Progenitor cell of endocrine pancreas (in vitro differentiated cells): Measurements from ENCODE around the gene ACOX3. TPM values are rescaled to one million over a fixed set of nuclear protein-coding genes. Genes with fewer than 3 reads are reported as not detected.
A peak's percentile ranks its signal among the peaks of the same experiment; 100 is the strongest.
"Not testable (repeated sequence)": the region's sequence is repeated elsewhere in the genome, so short reads cannot be mapped to it uniquely, and the experiment has no call there.

Experiments
- DNase-seq: peaks from one replicate; pipeline ENCODE4 v3.0.0; 2021; ENCODE audit warnings: low spot score; ENCODE audit not compliant: unreplicated experiment
- H3K27ac Mint-ChIP-seq: 2 replicates; pipeline ENCODE4 v1.8.0; 2021; ENCODE audit warnings: mild to moderate bottlenecking, moderate library complexity, mixed read lengths
- H3K27me3 Mint-ChIP-seq: 2 replicates; pipeline ENCODE4 v1.8.0; 2021; ENCODE audit warnings: mixed read lengths
- H3K36me3 Mint-ChIP-seq: 2 replicates; pipeline ENCODE4 v1.8.0; 2022; ENCODE audit warnings: mixed read lengths; ENCODE audit not compliant: insufficient read depth
- H3K4me1 Mint-ChIP-seq: 2 replicates; pipeline ENCODE4 v1.8.0; 2021; ENCODE audit warnings: low read depth, mixed read lengths
- H3K4me3 Mint-ChIP-seq: 2 replicates; pipeline ENCODE4 v1.8.0; 2021; ENCODE audit warnings: low read depth, mild to moderate bottlenecking, moderate library complexity, mixed read lengths
- H3K9me3 Mint-ChIP-seq: 2 replicates; pipeline ENCODE4 v1.8.0; 2021; ENCODE audit warnings: low read depth, mixed read lengths
- total RNA-seq: library from RNA; stranded (reverse); gene quantifications from 2 replicates; pipeline ENCODE4 v1.2.1, GENCODE V29; 2021
- TF ChIP-seq, protein P1 (sequence below): fragments of 200-600 bp; sonication (generic); IDR thresholded peaks from one replicate; pipeline ENCODE4 v1.5.0; 2021; ENCODE audit warnings: antibody characterized with exemption, mild to moderate bottlenecking; ENCODE audit not compliant: unreplicated experiment

The ACOX3 gene
- total RNA-seq, 1 donor from 2014 or later: 22.6 TPM

DNA sequence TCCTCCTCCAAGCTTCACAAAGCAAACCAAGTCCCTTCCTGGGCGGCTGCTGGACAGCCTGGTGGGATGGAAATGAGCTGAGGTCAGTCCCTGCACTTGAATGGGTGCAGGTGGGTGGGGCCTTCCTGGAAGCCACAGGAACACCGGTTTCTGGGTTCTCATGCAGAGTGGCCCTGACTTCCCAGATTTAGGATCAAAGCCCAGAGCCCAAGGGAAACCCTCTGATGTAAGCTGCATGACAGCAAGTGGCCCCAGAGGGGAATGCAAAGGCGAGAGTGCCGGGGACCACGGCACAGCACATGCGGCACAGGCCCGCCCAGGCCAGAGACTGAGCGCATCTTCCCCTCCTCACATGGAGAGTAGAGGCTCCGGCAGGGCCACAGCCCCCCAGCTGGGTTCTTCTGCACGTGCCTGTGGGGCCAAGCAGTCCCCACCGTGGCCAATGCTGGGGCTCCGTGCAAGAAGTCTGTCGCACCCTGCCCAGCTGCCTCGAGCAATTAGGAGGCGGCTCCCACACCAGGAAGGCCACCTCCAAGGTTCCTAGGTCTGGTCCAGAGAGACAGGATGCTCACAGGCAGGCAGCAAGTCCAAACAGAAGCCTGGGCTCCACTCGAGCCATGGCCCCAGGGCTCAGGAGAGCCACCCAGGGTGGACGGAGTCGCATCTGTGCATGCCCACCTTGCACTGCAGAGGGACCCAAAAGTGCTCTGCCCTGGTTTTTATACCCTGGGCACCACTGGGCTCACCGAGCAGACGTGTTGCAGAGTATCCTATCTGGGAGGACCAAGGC, 88.0 kb downstream of the ACOX3 start:
- Mint-ChIP-seq H3K9me3 (no peaks in the 10 kb centered on the region), H3K4me3 (no peak overlapping the region), H3K27ac (peak overlapping the region; percentile 38), H3K4me1 (peaks cover 12% of the 10 kb centered on the region), H3K36me3 (no peaks in the 10 kb centered on the region), H3K27me3 (peaks cover 5% of the 10 kb centered on the region)
- DNase-seq: no peak
- TF ChIP-seq, protein P1, sequence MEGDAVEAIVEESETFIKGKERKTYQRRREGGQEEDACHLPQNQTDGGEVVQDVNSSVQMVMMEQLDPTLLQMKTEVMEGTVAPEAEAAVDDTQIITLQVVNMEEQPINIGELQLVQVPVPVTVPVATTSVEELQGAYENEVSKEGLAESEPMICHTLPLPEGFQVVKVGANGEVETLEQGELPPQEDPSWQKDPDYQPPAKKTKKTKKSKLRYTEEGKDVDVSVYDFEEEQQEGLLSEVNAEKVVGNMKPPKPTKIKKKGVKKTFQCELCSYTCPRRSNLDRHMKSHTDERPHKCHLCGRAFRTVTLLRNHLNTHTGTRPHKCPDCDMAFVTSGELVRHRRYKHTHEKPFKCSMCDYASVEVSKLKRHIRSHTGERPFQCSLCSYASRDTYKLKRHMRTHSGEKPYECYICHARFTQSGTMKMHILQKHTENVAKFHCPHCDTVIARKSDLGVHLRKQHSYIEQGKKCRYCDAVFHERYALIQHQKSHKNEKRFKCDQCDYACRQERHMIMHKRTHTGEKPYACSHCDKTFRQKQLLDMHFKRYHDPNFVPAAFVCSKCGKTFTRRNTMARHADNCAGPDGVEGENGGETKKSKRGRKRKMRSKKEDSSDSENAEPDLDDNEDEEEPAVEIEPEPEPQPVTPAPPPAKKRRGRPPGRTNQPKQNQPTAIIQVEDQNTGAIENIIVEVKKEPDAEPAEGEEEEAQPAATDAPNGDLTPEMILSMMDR: no peak

DNA sequence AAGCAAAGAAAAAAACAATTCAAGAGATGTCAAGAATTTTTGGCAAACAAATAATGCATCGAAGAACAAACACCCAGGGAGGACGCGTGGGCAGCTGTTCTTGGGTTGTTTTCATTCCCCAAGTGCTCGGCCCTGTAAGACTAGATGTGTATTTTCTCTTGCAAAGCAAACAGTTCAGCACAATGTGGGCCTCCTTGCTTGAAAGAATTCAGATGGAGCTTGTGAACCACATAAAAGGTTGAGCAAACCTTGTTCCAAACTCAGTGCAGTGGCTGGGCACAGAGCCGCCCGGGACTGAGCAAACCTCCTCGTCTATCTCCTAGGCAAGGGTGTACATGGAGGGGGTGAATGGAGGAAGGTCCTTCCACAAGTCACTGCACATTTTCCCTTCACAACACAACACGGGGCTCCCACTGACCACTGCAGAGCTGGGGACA, 88.6 kb downstream of the ACOX3 start:
- no peaks in the 10 kb centered on the region for H3K9me3 Mint-ChIP-seq
- H3K27me3 Mint-ChIP-seq: peaks cover 5% of the 10 kb centered on the region
- TF ChIP-seq, protein P1: no peak

DNA sequence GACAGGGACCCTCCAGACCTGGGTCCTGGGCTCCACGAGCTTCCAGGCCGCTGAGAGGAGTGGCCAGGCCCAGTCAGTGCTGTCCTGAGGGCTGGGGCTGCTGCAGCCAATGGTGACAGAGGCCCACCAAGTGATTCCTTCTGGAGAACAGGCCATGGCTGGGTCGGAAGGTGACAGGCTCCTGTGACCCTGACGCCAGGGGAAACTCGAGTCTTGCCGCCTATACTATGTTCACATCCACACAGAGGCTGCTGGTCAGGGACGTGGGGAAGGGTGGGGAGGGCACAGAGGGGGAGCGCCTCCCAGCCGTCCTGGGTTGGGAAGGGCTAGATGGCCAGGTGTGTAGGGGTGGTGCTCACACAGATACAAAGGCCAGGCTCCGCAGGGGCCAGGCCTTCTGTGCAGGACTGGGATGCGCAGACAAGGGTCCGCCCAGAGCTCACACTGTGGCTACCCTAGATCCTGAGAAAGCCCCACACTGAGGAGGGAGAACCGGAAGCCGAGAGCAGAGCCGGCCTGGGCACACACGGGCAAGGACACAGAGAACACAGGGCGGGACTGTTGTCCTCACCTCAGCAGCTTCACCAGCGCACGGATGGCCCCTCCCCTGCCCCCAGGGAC, 89.6 kb downstream of the ACOX3 start:
- no peaks in the 10 kb centered on the region for H3K36me3 Mint-ChIP-seq
- TF ChIP-seq, protein P1: no peak
- H3K27me3 Mint-ChIP-seq: peaks cover 5% of the 10 kb centered on the region
- H3K4me3 Mint-ChIP-seq: no peak overlapping the region
- H3K4me1 Mint-ChIP-seq: peaks cover 11% of the 10 kb centered on the region
- H3K9me3 Mint-ChIP-seq: no peaks in the 10 kb centered on the region
- H3K27ac Mint-ChIP-seq: peak overlapping the region; percentile 77
- DNase-seq: no peak

More for the DNA sequence above, 88.6 kb downstream of the ACOX3 start:
- Mint-ChIP-seq H3K4me1 (peaks cover 11% of the 10 kb centered on the region), H3K36me3 (no peaks in the 10 kb centered on the region), H3K4me3 (no peak overlapping the region), H3K27ac (peak overlapping the region; percentile 56)
- DNase-seq: no peak

DNA sequence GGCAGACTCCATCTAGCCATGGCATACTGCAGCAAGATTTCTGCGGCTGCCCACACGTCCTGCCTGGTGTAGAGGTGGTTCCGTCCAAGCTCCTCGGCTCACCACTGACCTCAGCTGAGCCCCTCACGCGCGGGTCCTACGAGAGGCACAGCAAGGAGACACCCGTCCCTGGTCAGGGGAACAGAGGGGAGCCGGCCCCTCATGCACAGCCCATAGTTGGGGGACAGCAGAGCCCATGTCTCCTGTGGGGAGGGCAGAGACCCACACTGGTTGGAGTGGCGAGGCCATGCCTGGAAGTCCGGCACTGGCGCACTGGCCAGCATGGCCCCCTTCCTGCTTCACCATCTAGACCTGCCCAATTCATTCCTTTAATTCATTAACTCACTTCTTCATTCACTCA, 90.2 kb downstream of the ACOX3 start:
- Mint-ChIP-seq H3K27ac (no peak overlapping the region), H3K36me3 (no peaks in the 10 kb centered on the region), H3K9me3 (no peaks in the 10 kb centered on the region), H3K4me3 (no peak overlapping the region), H3K27me3 (peaks cover 6% of the 10 kb centered on the region), H3K4me1 (peaks cover 11% of the 10 kb centered on the region)
- DNase-seq: no peak
- TF ChIP-seq, protein P1: no peak

DNA sequence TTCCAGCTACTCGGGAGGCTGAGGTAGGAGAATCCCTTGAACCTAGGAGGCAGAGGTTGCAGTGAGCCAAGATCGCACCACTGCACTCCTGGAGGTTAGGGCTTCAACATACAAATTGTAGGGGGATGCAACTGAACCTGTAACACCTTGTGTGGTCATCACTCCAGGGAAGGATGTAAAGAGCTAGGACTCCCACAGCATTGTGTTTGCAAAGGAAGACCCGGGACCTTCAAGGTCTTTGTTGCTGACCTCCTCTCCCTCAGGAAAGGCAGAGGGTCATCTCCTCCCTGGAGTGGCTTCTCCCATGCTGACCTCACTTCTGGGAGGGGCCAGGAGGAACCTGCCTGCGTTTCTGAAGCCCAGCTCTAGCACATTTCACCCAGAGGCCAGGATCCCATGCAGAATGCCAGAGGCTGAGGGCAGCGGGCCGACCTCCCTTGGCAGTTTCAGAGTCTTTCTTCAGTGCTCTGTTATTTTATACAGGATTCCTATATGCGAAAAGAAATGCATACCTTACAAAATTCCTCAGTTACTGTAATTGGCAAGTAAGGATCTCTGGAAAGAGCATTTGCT, 90.8 kb downstream of the ACOX3 start:
- Mint-ChIP-seq H3K27me3 (peaks cover 10% of the 10 kb centered on the region), H3K36me3 (no peaks in the 10 kb centered on the region), H3K27ac (no peak overlapping the region), H3K4me1 (peaks cover 11% of the 10 kb centered on the region), H3K4me3 (no peak overlapping the region), H3K9me3 (no peaks in the 10 kb centered on the region)
- DNase-seq: no peak
- TF ChIP-seq, protein P1: no peak

DNA sequence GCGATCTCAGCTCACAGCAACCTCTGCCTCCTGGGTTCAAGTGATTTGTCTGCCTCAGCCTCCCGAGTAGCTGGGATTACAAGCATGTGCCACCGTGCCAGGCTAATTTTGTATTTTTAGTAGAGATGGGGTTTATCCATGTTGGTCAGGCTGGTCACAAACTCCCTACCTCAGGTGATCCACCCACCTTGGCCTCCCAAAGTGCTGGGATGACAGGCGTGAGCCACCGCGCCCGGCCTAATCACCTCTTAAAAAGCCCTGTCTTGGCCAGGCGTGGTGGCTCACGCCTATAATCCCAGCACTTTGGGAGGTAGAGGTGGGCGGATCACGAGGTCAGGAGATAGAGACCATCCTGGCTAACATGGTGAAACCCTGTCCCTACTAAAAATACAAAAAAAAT, 91.3 kb downstream of the ACOX3 start:
- DNase-seq, H3K4me3 Mint-ChIP-seq, H3K9me3 Mint-ChIP-seq, H3K27me3 Mint-ChIP-seq, H3K36me3 Mint-ChIP-seq, H3K27ac Mint-ChIP-seq: not testable (repeated sequence)
- peaks cover 11% of the 10 kb centered on the region for H3K4me1 Mint-ChIP-seq
